GM18511 (cell line): ENCODE data around the gene NTMT2.
"Not testable (repeated sequence)": the region's sequence is repeated elsewhere in the genome, so short reads cannot be mapped to it uniquely, and the experiment has no call there.

ENCODE experiments used
- ATAC-seq: cut with Tn5 transposase; IDR thresholded peaks from one replicate; pipeline ENCODE4 v1.9.1; 2021; ENCODE audit warnings: mild to moderate bottlenecking, moderate library complexity; ENCODE audit not compliant: unreplicated experiment

The NTMT2 gene

GRCh38 chr1:170156594-170156993, 10.8 kb downstream of the NTMT2 start:
- no peak for ATAC-seq

- ATAC-seq, result no peak
These were observed 12.1 kb downstream of the NTMT2 start for GRCh38 chr1:170157820-170158219.

- no peak for ATAC-seq
These were observed 16.9 kb downstream of the NTMT2 start for GRCh38 chr1:170162459-170163246.

- no peak for ATAC-seq
These were observed 18.5 kb downstream of the NTMT2 start for GRCh38 chr1:170164103-170164763.

- no peak for ATAC-seq
These were observed 20.9 kb downstream of the NTMT2 start for GRCh38 chr1:170166518-170167180.

- no peak for ATAC-seq
These were observed 22.5 kb downstream of the NTMT2 start for GRCh38 chr1:170168265-170168664.

GRCh38 chr1:170170513-170170912, 24.8 kb downstream of the NTMT2 start:
- ATAC-seq, result not testable (repeated sequence)

GRCh38 chr1:170174395-170174794, 28.6 kb downstream of the NTMT2 start:
- ATAC-seq, result no peak

- no peak for ATAC-seq
These were observed 29.3 kb downstream of the NTMT2 start for GRCh38 chr1:170175041-170175440.

GRCh38 chr1:170175484-170175883, 29.7 kb downstream of the NTMT2 start:
- no peak for ATAC-seq

GRCh38 chr1:170176772-170177171, 31.0 kb downstream of the NTMT2 start:
- no peak for ATAC-seq

- ATAC-seq, result no peak
These were observed 36.7 kb downstream of the NTMT2 start for GRCh38 chr1:170182442-170182841.

GRCh38 chr1:170192546-170192945, 46.8 kb downstream of the NTMT2 start:
- no peak for ATAC-seq

GRCh38 chr1:170194451-170194850, 48.7 kb downstream of the NTMT2 start:
- no peak for ATAC-seq

- ATAC-seq, result no peak
These were observed 50.9 kb downstream of the NTMT2 start for GRCh38 chr1:170196490-170197236.

- ATAC-seq, result no peak
These were observed 52.3 kb downstream of the NTMT2 start for GRCh38 chr1:170198090-170198489.

GRCh38 chr1:170198584-170198983, 52.8 kb downstream of the NTMT2 start:
- no peak for ATAC-seq

- ATAC-seq, result no peak
These were observed 54.4 kb downstream of the NTMT2 start for GRCh38 chr1:170200161-170200560.

GRCh38 chr1:170200621-170201397, 55.0 kb downstream of the NTMT2 start:
- no peak for ATAC-seq

- no peak for ATAC-seq
These were observed 57.9 kb downstream of the NTMT2 start for GRCh38 chr1:170203693-170204092.
